ENCODE measurements around the gene RPRD1B. TPM values are rescaled to one million over a fixed set of nuclear protein-coding genes. Genes with fewer than 3 reads are reported as not detected.
A peak's percentile ranks its signal among the peaks of the same experiment; 100 is the strongest.

RPRD1B gene
- polyA plus RNA-seq, 1 experiment, result 23.7 TPM

GRCh38 chr20:38114353-38114791 is 80.8 kb downstream of the RPRD1B start:
- no peak for TF ChIP-seq CTCF (IDR thresholded peaks at IDR 0.05; ENCODE audit: low read depth, low read length)
- no peaks in the 10 kb centered on the region for H3K27me3 ChIP-seq (ENCODE audit: control insufficient read depth, insufficient read depth, low read length)
- CTCF ChIA-PET, result interaction anchor here (1.6 kb wide), 1 partner anchor 107 kb away, joined by 7 read pairs; no protein-coding TSS in a partner anchor
- H3K27ac ChIP-seq (ENCODE audit: low read depth, low read length), result no peak overlapping the region
- POLR2A ChIA-PET, result interaction anchor here (1.3 kb wide), 1 partner anchor 13 kb away, joined by 4 read pairs; no protein-coding TSS in a partner anchor
- no peak overlapping the region for H3K4me3 ChIP-seq (ENCODE audit: low read depth, low read length)
- H3K9me3 ChIP-seq (ENCODE audit: control insufficient read depth, insufficient read depth, low read length), result no peaks in the 10 kb centered on the region
- no peak for DNase-seq (ENCODE audit: low read depth, low spot score)

GRCh38 chr20:38115205-38115604 is 81.7 kb downstream of the RPRD1B start:
- CTCF ChIA-PET, result interaction anchor here (0.6 to 1.2 kb wide), 2 partner anchors 26 to 107 kb away, joined by 3 to 4 read pairs; no protein-coding TSS in a partner anchor
- no peak overlapping the region for H3K4me3 ChIP-seq (ENCODE audit: low read depth, low read length)
- POLR2A ChIA-PET, result interaction anchor here (1.3 kb wide), 1 partner anchor 12 kb away, joined by 4 read pairs; no protein-coding TSS in a partner anchor
- no peak overlapping the region for H3K27ac ChIP-seq (ENCODE audit: low read depth, low read length)
- no peak for DNase-seq (ENCODE audit: low read depth, low spot score)
- peak; percentile 30; the same call in 1 of the 2 replicates for TF ChIP-seq CTCF (IDR thresholded peaks at IDR 0.05; ENCODE audit: low read depth, low read length)
- H3K9me3 ChIP-seq (ENCODE audit: control insufficient read depth, insufficient read depth, low read length), result no peaks in the 10 kb centered on the region
- H3K27me3 ChIP-seq (ENCODE audit: control insufficient read depth, insufficient read depth, low read length), result no peaks in the 10 kb centered on the region

GRCh38 chr20:38115896-38116295 is 82.3 kb downstream of the RPRD1B start:
- no peak for TF ChIP-seq CTCF (IDR thresholded peaks at IDR 0.05; ENCODE audit: low read depth, low read length)

GRCh38 chr20:38116409-38117165 is 83.0 kb downstream of the RPRD1B start:
- POLR2A ChIA-PET, result no interaction called here
- CTCF ChIA-PET, result no interaction called here
- DNase-seq (ENCODE audit: low read depth, low spot score), result no peak
- no peak overlapping the region for H3K27ac ChIP-seq (ENCODE audit: low read depth, low read length)
- H3K9me3 ChIP-seq (ENCODE audit: control insufficient read depth, insufficient read depth, low read length), result no peaks in the 10 kb centered on the region
- no peaks in the 10 kb centered on the region for H3K27me3 ChIP-seq (ENCODE audit: control insufficient read depth, insufficient read depth, low read length)
- no peak overlapping the region for H3K4me3 ChIP-seq (ENCODE audit: low read depth, low read length)
- TF ChIP-seq CTCF (IDR thresholded peaks at IDR 0.05; ENCODE audit: low read depth, low read length), result no peak

More at GRCh38 chr20:38115896-38116295, 82.3 kb downstream of the RPRD1B start:
- Histone ChIP-seq H3K4me3 (ENCODE audit: low read depth, low read length) (no peak overlapping the region), H3K27me3 (ENCODE audit: control insufficient read depth, insufficient read depth, low read length) (no peaks in the 10 kb centered on the region), H3K27ac (ENCODE audit: low read depth, low read length) (no peak overlapping the region), H3K9me3 (ENCODE audit: control insufficient read depth, insufficient read depth, low read length) (no peaks in the 10 kb centered on the region)
- ChIA-PET CTCF (interaction anchor here (1.2 kb wide), 1 partner anchor 27 kb away, joined by 4 read pairs; no protein-coding TSS in a partner anchor), POLR2A (no interaction called here)
- no peak for DNase-seq (ENCODE audit: low read depth, low spot score)

- H3K27ac ChIP-seq (ENCODE audit: low read depth, low read length), result peak overlapping the region; percentile 43
- no peak overlapping the region for H3K4me3 ChIP-seq (ENCODE audit: low read depth, low read length)
- POLR2A ChIA-PET, result interaction anchor here (1.0 kb wide), 1 partner anchor 8 kb away, joined by 3 read pairs; no protein-coding TSS in a partner anchor
These were observed 83.7 kb downstream of the RPRD1B start for GRCh38 chr20:38117205-38117604.

More at GRCh38 chr20:38117205-38117604, 83.7 kb downstream of the RPRD1B start:
- CTCF ChIA-PET, result no interaction called here
- Histone ChIP-seq H3K27me3 (ENCODE audit: control insufficient read depth, insufficient read depth, low read length) (no peaks in the 10 kb centered on the region), H3K9me3 (ENCODE audit: control insufficient read depth, insufficient read depth, low read length) (no peaks in the 10 kb centered on the region)
- no peak for TF ChIP-seq CTCF (IDR thresholded peaks at IDR 0.05; ENCODE audit: low read depth, low read length)
- no peak for DNase-seq (ENCODE audit: low read depth, low spot score)
